NCI-H2171 (cell line): ENCODE measurements around the gene PLP1.
"Not testable (repeated sequence)": the region's sequence is repeated elsewhere in the genome, so short reads cannot be mapped to it uniquely, and the experiment has no call there.

Experiments used
- DNase-seq: peaks from one replicate; lab custom pipeline; 2025; lab: John Stamatoyannopoulos, UW

PLP1 gene, protein sequence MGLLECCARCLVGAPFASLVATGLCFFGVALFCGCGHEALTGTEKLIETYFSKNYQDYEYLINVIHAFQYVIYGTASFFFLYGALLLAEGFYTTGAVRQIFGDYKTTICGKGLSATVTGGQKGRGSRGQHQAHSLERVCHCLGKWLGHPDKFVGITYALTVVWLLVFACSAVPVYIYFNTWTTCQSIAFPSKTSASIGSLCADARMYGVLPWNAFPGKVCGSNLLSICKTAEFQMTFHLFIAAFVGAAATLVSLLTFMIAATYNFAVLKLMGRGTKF

DNA sequence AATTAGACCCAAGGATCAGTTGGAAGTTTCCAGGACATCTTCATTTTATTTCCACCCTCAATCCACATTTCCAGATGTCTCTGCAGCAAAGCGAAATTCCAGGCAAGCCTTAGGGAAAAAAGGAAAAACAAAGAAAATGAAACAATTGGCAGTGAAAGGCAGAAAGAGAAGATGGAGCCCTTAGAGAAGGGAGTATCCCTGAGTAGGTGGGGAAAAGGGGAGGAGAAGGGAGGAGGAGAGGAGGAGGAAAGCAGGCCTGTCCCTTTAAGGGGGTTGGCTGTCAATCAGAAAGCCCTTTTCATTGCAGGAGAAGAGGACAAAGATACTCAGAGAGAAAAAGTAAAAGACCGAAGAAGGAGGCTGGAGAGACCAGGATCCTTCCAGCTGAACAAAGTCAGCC, at the start of gene PLP1:
TSS of gene PLP1 (plus strand) at position 295 of the 400 bp plus-strand sequence. CDS start 156 bp downstream, outside the sequence.
- DNase-seq: no peak

DNA sequence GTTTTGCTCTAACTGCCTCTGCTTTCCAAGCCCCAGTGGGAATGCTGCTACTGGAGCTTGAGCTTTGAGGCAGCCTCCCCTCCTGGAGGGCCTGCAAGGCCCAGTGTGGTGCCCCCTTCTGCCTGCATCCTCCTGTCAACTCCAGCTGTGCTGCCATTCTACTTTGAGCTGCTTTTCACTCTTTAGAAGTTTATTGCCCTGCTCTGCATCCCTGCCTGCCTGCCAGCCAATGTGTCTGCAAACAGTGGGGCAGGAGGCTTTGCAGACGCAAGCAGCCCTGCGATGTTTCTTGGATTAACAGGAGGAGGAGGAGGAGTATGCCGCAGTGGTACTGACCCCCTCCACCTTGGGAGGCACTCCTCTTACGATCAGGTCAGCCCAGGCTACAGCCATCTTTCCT, 49.5 kb upstream of the PLP1 start:
- DNase-seq: no peak

DNA sequence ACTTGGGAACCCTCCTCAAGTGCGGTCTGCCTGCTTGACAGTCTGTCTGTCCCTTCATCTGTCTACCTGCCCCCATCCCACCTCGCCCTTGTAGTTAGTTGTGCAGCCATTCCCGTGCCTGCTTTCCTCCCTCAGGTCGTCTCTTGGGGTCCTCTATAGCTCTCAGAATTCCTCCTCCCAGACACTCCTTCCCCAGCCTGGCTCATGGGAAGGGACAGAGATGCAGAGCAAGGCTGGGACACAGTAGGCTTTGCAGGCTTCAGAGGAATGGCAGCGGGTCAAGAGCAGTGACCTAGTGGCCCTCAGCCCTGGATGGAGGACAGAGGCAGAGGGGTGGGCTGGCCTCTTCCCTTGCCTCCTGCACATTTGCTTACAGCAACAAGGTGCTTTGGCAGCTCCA, 47.6 kb upstream of the PLP1 start:
- DNase-seq: no peak

DNA sequence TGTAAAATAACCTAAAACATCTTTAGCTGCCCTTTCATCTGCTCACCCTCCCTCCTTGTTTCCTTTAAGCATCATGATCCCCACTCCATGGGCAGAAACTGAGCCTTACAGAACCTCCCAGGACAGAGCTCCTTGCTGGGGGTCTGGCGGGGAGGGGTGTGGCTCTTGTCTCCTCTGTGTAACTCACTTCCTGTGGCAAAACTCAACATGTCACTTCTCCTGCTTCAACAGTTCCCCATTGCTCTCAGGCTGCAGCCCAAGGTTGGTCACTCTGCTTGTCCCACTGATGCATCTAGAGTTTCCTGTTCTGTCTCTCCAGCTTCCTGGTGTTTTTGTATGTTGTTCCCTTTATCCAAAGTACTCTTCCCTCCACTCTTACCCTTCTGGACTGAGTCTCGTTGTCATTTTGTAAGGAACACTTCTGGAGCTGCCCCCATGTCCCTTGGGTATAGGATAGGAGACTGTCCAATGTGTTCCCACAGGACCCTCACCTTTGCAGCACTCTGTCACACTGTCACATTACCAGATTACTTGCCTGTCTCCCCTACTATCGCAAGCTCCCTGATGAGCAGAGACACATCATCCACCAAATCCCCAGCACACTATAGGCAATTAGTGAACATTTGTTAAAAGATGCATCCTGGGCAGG, 46.4 kb upstream of the PLP1 start:
- no peak for DNase-seq

DNA sequence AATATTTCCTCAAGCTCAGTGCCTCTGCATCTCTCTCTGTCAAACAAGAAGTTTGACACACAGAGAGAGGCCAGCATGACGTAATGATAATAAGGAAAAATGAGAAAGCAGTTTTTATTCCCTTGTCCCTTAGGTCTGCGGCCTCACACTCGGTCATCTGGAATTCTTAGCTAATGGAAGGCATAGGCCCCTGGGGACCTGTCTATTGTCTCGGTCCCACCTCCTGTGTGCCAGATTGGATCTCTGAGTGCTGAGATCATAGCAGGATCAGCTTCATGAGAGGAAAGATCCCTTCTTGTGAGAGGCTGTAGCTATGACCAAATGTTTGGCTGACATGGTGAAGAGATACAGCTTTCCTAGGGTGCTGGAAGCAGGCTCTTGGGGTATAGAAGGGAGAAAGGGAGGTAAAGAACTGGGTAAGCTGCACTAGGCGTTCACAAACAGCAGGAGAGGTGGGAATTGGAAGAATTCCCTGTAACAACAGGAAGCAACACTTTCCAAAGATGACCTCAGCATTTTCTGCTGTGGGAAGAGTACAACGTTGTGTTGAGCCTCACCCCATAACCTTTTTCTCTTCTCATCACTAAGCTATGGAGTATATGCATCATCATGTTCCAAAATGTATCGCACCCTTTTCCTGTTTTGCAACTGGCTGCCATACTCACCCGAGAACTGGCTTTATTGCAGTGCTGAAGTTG, 45.7 kb upstream of the PLP1 start:
- DNase-seq: no peak

DNA sequence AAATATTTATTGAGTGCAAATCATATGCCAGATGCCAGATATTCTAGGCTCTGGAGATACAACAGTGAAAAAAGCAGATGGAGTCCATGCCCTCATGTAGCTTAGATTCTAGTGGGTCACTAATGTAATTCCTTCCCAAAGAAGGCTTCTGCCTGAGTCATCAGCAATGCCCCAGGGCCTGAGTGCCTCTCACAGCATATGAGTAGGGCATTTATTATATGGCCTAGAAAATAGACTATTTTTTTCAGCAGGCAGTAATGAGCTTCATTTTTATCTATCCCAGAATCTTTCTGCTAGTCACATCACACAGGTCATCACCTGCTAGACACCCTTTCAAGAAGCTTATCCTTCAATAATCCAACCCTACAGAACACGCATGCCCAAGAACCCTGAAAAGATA, 43.6 kb upstream of the PLP1 start:
- DNase-seq: no peak

DNA sequence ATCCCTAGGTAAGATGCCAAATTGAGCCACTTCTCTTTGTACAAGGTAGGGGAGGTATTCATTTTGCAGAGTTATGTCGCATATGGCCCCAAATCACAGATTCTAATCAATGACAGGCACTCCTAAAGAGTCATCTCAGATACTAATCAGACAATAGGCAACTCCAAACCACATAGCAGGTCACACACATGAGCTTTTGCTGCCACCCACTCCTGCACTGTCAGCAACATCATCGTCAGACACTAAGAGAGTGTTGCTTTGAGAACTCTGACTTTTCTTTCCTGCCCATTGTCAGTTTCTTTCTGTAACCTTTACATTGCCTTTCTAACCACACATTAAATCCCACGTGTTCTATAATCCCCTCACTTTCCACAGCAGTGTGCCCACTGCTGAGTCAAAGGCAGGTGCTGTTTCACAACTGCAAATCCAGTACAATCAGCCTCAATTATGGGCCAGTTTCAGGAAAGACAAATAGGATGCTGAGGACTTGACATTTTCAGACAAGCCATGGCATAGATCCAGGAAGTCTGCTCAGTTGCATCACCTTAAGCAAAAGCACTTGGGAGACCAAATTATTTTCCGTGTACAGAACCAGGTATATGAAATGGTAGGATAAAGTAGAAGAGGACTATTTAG, 42.4 kb upstream of the PLP1 start:
- DNase-seq: no peak

DNA sequence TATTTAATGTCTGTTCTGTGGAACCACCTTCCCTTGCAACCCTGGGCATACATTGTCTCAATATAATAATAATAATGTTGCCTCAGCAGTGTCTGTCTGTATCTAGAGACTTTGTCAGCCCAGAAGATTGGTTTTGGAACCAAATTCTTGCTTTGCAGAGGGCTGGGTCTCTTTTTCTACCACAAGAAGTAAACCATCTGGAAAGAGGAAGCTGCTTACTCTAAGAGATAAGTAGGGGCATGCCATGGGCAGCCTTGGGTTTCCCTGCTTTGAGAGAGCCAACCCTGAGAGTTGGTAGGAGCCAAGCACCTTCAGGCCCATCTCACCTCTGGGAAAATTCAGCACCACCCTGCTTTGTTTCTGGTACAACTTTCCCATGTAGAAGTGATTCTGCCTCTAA, 38.9 kb upstream of the PLP1 start:
- no peak for DNase-seq

DNA sequence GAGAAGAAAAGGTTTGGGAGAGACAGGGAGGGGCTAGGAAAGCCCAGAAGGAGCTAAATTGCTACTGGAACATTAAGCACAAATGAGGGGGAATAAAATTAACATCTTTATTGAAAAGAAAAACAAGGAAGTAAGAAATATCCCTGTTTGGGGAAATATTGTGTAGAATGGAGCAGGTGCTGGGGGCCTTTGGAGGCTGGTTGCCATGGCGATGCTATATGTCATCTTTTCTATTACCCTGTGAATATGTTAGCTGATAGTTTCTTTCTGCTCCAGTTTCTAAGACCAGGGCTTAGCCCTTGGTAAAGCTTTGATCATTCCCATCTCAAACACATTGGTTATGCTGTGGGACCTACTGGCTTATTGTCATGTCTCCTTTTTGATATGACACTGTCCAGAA, 37.2 kb upstream of the PLP1 start:
- no peak for DNase-seq

DNA sequence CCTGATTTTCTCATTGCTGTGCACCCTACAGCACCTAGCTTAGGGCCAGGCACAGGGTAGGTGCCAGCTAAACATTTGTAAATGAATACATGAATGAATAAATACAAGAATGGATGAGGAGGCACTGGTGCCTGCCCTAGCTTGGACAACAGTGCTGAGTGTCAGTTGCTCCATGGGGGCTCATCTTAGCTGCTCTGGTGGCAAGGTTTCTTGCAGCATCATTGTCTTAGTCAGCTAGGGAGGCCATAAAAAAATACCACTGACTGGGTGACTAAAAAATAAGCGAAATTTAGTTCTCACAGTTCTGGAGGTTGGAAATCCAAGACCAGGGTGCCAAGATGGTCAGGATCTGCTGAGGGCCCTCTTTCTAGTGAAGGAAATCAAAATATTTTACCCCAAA, 34.8 kb upstream of the PLP1 start:
- DNase-seq: no peak

DNA sequence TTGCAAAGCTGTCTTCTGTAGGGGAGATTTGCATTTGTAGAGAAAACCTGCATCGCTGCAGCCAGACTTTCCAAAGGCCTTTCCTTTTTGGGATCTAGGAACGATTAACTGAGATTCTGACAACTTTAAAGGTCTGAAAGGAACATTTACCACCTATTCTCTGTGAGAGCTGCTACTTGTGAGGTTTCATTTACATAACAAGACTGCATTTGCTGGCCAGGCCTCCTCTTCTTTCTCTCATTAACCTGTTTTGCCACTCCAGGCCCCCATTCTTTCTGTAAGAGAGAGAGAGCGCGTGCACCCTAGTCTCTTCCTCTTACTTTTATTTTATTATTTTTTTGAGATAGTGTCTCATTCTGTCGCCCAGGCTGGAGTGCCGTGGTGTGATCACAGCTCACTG, 34.3 kb upstream of the PLP1 start:
- DNase-seq: no peak

DNA sequence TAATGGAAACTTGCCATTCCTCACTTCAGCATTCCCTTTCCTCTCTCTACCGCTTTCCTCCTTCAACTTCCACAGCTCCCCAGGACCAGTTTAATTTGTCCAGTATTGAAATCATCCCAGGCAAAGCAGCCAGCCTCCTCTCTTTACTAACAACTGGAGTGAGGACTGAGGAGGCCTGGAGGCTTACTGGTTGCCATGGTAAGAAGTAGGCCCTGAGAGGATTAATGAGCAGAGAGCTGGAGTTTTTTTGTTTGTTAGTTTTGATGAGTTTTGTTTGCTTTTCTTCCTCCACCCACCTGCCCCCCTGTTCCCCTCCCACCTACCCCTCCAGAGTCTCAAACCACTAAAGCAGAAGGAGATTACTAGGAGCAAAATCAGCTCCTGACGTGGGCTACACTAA, 29.5 kb upstream of the PLP1 start:
- DNase-seq: no peak

DNA sequence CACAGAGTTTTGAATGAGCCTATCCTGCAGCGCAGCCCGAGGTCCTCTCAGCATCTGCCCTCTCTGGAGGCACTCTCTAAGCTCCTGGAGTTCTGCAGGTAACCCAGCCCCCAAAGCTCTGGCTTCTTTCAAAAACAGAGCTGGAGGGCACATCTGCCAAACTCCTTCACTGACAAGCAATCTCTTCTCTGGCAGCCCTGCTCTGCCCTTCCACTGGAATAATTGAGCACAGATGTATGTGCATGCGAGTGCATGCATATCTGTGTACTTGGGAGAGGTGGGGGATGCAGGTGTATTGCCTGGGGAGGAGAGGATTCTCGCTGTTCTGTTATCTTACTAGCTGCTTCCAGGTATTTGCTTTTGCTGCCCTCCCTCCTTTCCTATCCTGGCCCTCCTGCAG, 22.2 kb upstream of the PLP1 start:
- DNase-seq: no peak

DNA sequence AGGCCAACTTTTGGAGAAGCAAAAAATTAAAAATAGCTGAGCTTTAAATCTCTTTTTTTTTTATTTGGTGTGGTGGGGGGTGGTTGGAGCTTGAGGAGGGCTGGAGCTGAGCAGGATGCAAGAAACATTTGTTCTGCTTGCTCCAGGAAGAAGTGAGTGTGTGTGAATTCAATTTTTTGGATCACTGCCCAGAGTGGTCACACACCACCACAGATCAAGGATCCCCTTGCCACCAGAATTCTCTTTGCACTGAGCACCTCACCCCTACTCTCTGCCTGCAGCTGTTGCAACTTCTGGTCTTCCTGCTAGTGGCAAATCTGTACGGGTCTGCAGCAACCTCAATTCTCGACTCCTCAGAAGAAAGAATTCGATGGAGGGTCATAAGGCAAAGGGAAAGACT, 19.9 kb upstream of the PLP1 start:
- no peak for DNase-seq

DNA sequence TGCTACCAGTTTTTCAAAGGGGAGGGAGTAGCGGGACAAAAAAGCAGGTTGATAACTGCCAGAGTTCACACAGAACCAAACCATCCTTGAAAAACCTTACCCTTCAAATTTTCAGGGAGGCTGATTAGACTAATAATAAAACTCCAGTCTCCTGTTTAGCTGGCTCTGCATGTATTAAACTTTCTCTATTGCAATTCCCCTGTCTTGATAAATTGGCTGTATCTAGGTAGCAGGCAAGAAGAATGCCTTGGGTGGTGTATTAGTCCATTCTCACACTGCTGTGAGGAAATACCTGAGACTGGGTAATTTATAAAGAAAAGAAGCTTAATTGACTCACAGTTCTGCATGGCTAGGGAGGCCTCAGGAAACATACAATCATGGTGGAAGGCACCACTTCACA, 18.1 kb upstream of the PLP1 start:
- DNase-seq: no peak

DNA sequence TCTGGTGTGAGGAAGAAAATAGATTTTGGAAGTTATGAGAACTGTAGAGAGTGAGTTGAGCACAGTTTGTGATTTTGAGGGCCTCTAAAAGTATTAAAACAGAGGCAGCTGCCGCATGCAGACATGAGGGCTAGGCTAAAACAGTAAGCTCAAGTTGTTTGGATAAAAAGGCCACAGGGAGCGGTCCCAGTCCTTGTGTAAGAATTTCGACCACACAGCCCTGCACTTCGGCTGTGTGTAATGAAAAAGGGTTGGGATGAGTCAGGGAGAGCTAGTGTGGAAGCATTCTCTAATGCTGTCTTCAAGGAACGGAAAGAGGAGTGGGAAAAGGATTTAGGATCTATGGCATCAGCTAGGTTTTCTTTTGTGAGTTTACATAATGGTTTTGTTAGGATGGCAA, 13.1 kb upstream of the PLP1 start:
- not testable (repeated sequence) for DNase-seq

DNA sequence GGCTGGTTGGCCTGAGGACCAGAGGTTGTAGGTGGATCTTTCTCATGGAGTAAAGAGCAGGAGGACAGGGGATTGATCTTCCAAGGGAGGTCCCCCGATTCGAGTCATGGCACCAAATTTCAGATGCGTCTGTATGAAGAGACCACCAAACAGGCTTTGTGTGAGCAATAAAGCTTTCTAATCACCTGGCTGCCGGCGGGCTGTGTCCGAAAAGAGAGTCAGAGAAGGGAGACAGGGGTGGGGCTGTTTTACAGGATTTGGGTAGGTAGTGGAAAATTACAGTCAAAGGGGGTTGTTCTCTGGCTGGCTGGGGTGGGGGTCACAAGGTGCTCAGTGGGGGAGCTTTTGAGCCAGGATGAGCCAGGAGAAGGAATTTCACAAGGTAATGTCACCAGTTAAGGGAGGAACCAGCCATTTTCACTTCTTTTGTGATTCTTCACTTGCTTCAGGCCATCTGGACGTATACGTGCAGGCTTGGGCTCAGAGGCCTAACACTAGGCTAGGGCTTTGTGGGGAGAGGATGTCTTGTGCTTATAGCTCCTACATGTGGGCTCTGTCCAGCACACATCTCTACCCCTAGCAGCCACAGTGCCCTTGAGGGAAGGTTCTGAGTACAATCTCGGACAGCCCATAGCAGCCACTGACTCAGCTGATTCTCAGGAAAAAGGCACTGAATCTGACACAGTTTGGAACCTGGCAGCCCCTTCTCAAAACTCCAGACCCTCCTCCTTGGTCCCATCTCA, 9.7 kb upstream of the PLP1 start:
- DNase-seq: not testable (repeated sequence)

DNA sequence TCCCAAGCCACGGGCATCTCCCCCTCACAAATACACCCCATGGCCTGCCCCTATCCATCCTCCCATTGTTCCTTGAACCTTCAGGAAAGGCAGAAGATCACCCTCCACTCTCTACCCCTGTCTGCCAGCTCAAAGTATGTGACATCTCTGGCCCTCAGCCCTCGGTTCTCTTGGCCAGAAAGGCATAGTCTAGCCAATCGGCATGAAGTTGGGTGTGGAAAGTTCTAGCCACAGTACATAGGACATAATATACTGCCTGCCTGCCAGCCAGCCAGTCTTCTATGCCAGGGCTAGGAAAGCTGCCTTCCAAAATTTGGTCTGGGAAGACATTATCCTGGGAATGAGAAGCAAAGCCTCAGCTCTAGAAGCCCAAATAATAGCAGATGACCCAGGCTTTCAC, 3.2 kb upstream of the PLP1 start:
- DNase-seq: no peak

DNA sequence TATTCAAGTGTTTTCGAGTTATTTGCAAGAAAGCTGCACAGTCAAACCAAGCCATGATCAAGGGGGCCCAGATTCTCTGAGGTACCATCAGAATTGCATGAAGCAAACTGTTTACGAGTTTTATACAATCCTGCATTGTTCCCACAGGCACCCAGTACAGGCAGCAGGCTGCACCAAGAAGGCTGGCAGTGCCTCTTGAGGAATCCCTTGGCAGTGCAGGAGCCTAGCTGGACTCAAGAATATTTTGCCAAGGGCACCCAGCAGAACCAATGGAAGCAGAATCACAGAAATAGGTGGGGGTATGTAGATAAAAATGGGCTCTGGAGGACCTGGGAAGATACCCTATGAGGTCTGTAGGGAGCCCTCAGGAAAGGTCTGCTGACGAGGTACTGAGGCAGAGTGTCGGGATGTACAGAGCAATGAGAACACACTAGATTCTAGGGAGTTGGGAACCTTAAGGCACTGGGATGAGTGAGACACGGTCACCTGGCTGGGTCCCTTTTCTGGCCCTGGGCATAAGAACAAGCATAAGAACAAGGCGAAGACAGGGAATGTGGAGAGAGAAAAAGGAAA, 2.5 kb upstream of the PLP1 start:
- no peak for DNase-seq

DNA sequence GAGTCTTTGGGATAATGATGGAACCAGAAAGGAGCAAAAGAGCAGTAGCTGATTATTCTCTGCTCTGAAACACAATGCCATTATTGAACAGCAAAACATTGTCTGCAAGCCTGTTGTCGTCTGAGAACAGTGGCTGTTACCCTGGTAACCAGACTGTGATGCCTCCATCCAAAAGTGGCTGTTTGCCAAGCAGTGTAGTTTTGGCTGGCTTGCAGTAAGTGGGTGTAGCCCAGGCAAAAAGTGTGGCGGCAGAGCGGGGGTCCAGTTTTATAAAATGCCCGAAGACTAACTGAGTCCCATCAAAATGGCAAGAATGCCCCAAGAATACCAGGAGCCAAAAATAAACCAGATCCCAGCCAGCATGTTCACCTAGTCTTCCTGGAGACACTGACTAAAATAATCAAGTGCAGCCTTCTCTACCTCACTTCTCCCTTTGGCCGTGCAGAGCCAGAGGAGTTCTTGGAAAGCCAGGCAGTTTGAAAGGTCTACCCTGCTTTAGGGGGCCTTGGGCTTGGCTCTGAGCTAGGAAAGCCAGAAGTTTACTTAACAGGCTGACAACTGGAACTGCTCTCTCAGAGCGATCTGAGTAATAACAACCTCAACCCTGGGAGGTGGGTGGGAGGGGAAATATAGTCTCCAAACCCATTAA, 2.6 kb downstream of the PLP1 start:
- DNase-seq: no peak

DNA sequence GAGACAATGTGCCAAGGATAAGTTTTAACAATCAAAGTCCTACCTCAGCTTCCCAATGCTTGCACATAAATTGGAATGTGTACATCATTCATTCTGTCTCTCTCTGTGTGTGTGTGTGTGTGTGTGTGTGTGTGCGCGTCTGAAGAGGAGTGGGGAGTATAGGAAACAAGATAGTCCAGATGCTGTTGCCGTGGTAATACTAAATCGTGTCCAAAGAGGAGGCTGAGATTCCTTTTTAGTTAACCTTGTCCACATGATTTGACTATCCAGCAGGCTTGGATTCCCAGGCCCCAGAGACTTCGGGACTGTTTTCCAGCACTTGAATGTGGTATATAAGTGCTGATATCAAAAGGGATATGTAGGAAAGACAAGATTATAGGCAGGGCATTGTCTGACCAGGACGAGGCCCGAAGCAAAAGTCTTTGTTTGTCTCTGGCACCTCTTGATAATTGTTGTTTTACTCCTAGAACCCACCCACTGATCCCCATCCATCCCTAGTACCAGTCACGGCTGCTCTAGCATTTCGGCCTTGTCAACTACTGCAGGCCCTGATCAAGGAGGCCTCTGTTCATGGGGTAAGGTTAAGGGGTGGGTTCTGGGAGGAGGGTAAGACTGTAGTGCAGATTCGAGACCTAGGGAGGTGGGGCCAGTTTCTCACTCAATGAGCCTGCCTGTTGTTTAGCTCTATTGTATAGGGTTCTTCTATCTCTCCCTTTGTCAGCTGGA, 3.9 kb downstream of the PLP1 start:
- DNase-seq: no peak
